HEK293 (cell line): ENCODE measurements around the gene CDK11A.

Experiments
- CTCF ChIP-seq: fragments of 450-650 bp; formaldehyde crosslinking; IDR thresholded peaks from 2 replicates; pipeline ENCODE4 v1.5.1; 2016; ENCODE audit warnings: missing biosample characterization, missing genetic modification characterization
- ZNF274 ChIP-seq, 2 experiments: fragments of 200-500 bp in 1 of 2; fragments of 450-650 bp in 1 of 2; sonication (Bioruptor generic) in 1 of 2; formaldehyde crosslinking in 1 of 2; IDR thresholded peaks; 2 replicates each; pipeline versions ENCODE4 v1.5.1 to v1.6.1; 2014 to 2016; ENCODE audit warnings: borderline replicate concordance in 1 of 2, inconsistent platforms in 1 of 2, low read length in 1 of 2, missing biosample characterization in 1 of 2, missing genetic modification characterization in 1 of 2
- ZNF423 ChIP-seq: fragments of 450-650 bp; formaldehyde crosslinking; IDR thresholded peaks from 2 replicates; pipeline ENCODE4 v1.5.1; 2016; ENCODE audit warnings: missing biosample characterization, missing genetic modification characterization

DNA sequence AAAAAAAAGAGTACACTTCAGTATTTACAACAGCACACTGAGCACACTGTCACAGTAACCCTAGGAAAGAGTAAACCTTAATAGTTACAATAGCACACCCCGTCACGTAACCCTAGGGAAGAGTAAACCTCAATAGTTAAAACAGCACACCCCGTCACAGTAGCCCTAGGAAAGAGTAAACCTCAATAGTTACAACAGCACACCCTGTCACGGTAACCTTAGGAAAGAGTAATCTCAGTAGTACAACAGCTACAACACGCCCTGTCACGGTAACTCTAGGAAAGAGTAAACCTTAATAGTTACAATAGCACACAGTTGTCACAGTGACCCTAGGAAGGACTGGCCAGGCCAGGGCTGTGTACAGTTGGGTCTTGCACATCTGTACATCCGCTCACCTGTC is 3.0 kb downstream of the CDK11A start:
- no peak for TF ChIP-seq ZNF274 (IDR thresholded peaks at IDR 0.05; ENCODE audit: low read length)
- no peak for TF ChIP-seq ZNF274 (tag by site-specific recombination; IDR thresholded peaks at IDR 0.05; ENCODE audit: borderline replicate concordance)
- TF ChIP-seq CTCF = no peak
- no peak for TF ChIP-seq ZNF423
